GM12878 (cell line): ENCODE data around the gene ABCC4. TPM values are rescaled to one million over a fixed set of nuclear protein-coding genes. Genes with fewer than 3 reads are reported as not detected.

ENCODE experiments used
- ATAC-seq: fragments of 200-7000 bp; cut with Tn5 transposase; 3 replicates; pipeline ENCODE4 v1.9.1; 2020; ENCODE audit warnings: mild to moderate bottlenecking, moderate library complexity
- BruUV-seq: library from RNA; stranded (reverse); fragments of 400-500 nt; replicated peaks from 2 replicates; lab custom pipeline; 2021; lab: Mats Ljungman, UMichigan
- CTCF ChIA-PET: fragments of 300-600 bp; sonication (Branson Sonifier 250); formaldehyde crosslinking; extraction: SDS; loops from one replicate; lab custom pipeline; 2021; ENCODE audit warnings: inconsistent platforms; lab: Yijun Ruan, JAX
- POLR2A ChIA-PET: fragments of 350-600 bp; formaldehyde crosslinking; extraction: SDS; loops from one replicate; lab custom pipeline; 2021; ENCODE audit warnings: inconsistent platforms; lab: Charles Lee
- RAD21 ChIA-PET: fragments of 300-600 bp; sonication (Branson Sonifier 250); formaldehyde crosslinking; loops from one replicate; lab custom pipeline; 2023; ENCODE audit warnings: antibody characterized with exemption; ENCODE audit not compliant: unreplicated experiment; lab: Charles Lee
- SMC1A ChIA-PET: fragments of 300-600 bp; sonication (Branson Sonifier 250); formaldehyde crosslinking; loops from one replicate; lab custom pipeline; 2023; ENCODE audit not compliant: unreplicated experiment, uncharacterized antibody; lab: Charles Lee
- DNase-seq: peaks from one replicate; pipeline ENCODE4 v3.0.0-alpha.2; 2011; ENCODE audit warnings: low read depth, low spot score
- FAIRE-seq: peaks from 3 replicates; lab custom pipeline; 2011; peaks lifted over from hg19 to GRCh38; lab: Jason Lieb, UNC
- H2AFZ ChIP-seq: 2 replicates; pipeline ENCODE4 v1.6.0; 2011; ENCODE audit warnings: low read depth, low read length, control low read depth; ENCODE audit not compliant: control insufficient read depth
- H3K27ac ChIP-seq: 2 replicates; pipeline ENCODE4 v1.5.1; 2011; ENCODE audit warnings: control low read depth; ENCODE audit not compliant: control insufficient read depth, insufficient read depth
- H3K27me3 ChIP-seq, 2 experiments: replicated peaks in 1 of 2; 2 replicates each; pipeline versions ENCODE4 v1.6.0 to v1.6.1; 2011; ENCODE audit warnings: low read length in 1 of 2; ENCODE audit not compliant: control insufficient read depth in 2 of 2, insufficient read depth in 2 of 2
- H3K36me3 ChIP-seq, 2 experiments: 2 replicates each; pipeline ENCODE4 v1.5.1; 2011; ENCODE audit warnings: low read length in 1 of 2; ENCODE audit not compliant: control insufficient read depth in 2 of 2, insufficient read depth in 2 of 2
- H3K4me1 ChIP-seq: 2 replicates; pipeline ENCODE4 v1.6.1; 2011; ENCODE audit warnings: mild to moderate bottlenecking, low read length, moderate library complexity, mixed read lengths; ENCODE audit not compliant: control insufficient read depth, insufficient read depth
- H3K4me2 ChIP-seq: 2 replicates; pipeline ENCODE4 v1.6.0; 2011; ENCODE audit warnings: control low read depth; ENCODE audit not compliant: control insufficient read depth, insufficient read depth
- H3K4me3 ChIP-seq: fragments of 200-600 bp; sonication (generic); 2 replicates; pipeline ENCODE4 v1.5.1; 2016
- H3K79me2 ChIP-seq: 2 replicates; pipeline ENCODE4 v1.6.0; 2011; ENCODE audit warnings: low read length; ENCODE audit not compliant: control insufficient read depth, insufficient read depth
- H3K9ac ChIP-seq: 2 replicates; pipeline ENCODE4 v1.8.0; 2011; ENCODE audit warnings: low read length, control low read depth, mixed read lengths; ENCODE audit not compliant: control insufficient read depth, insufficient read depth
- H3K9me3 ChIP-seq: replicated peaks from 3 replicates; pipeline ENCODE4 v1.5.1; 2011; ENCODE audit warnings: mild to moderate bottlenecking, low read length; ENCODE audit not compliant: control insufficient read depth, insufficient read depth
- H4K20me1 ChIP-seq: 2 replicates; pipeline ENCODE4 v1.6.0; 2011; ENCODE audit not compliant: control insufficient read depth, insufficient read depth
- BACH1 ChIP-seq: fragments of 450-650 bp; IDR thresholded peaks from 2 replicates; pipeline ENCODE4 v1.6.1; 2017; ENCODE audit warnings: mild to moderate bottlenecking, borderline replicate concordance
- E2F8 ChIP-seq: fragments of 450-650 bp; IDR thresholded peaks from 2 replicates; pipeline ENCODE4 v1.6.1; 2018; ENCODE audit warnings: mild to moderate bottlenecking, low read depth, moderate library complexity; ENCODE audit not compliant: partially characterized antibody
- HDAC6 ChIP-seq: fragments of 200-600 bp; sonication (generic); IDR thresholded peaks from one replicate; pipeline ENCODE4 v1.8.0; 2017; ENCODE audit warnings: antibody characterized with exemption; ENCODE audit not compliant: unreplicated experiment
- IKZF2 ChIP-seq, 2 experiments: fragments of 450-650 bp; IDR thresholded peaks; 2 replicates each; pipeline ENCODE4 v1.6.1; 2017; ENCODE audit warnings: mild to moderate bottlenecking in 2 of 2, moderate library complexity in 2 of 2
- JUNB ChIP-seq: IDR thresholded peaks from 2 replicates; pipeline ENCODE4 v1.6.1; 2016; ENCODE audit warnings: antibody characterized with exemption, mild to moderate bottlenecking
- KAT2A ChIP-seq: conservative IDR thresholded peaks from 2 replicates; pipeline ENCODE4 v1.6.1; 2011; ENCODE audit warnings: low read depth, low read length; ENCODE audit not compliant: control insufficient read depth
- KLF5 ChIP-seq: fragments of 450-650 bp; IDR thresholded peaks from 2 replicates; pipeline ENCODE4 v1.6.1; 2014; ENCODE audit warnings: mild to moderate bottlenecking; ENCODE audit not compliant: partially characterized antibody
- MYC ChIP-seq: IDR thresholded peaks from 2 replicates; pipeline ENCODE4 v1.6.1; 2011; ENCODE audit warnings: mild to moderate bottlenecking, low read length, moderate library complexity, inconsistent platforms; ENCODE audit not compliant: insufficient read depth, insufficient replicate concordance, insufficient read length, severe bottlenecking
- NBN ChIP-seq: fragments of 450-650 bp; IDR thresholded peaks from 2 replicates; pipeline ENCODE4 v1.6.1; 2016
- NR2C2 ChIP-seq: IDR thresholded peaks from 2 replicates; pipeline ENCODE4 v1.6.1; 2011; ENCODE audit warnings: borderline replicate concordance, low read depth; ENCODE audit not compliant: control insufficient read depth, insufficient read length
- RAD21 ChIP-seq: IDR thresholded peaks from 2 replicates; pipeline ENCODE4 v1.6.1; 2011; ENCODE audit warnings: mild to moderate bottlenecking, low read depth, low read length, moderate library complexity; ENCODE audit not compliant: insufficient read depth
- RCOR1 ChIP-seq: conservative IDR thresholded peaks from 2 replicates; pipeline ENCODE4 v1.6.1; 2012; ENCODE audit warnings: low read depth, low read length, improper control_type of control experiment
- RFX5 ChIP-seq: IDR thresholded peaks from 2 replicates; pipeline ENCODE4 v1.6.1; 2011; ENCODE audit warnings: low read depth, low read length, improper control_type of control experiment
- SIX5 ChIP-seq: IDR thresholded peaks from 2 replicates; pipeline ENCODE4 v1.6.1; 2011; ENCODE audit warnings: mild to moderate bottlenecking, low read depth, low read length, moderate library complexity; ENCODE audit not compliant: severe bottlenecking
- SRF ChIP-seq, 2 experiments: IDR thresholded peaks; 2 replicates each; pipeline ENCODE4 v1.6.1; 2011; ENCODE audit warnings: low read depth in 2 of 2, low read length in 2 of 2, mild to moderate bottlenecking in 1 of 2, moderate library complexity in 1 of 2
- WGBS: methylation state at CpG from one replicate; pipeline ENCODE4 v1.1.6; 2016; ENCODE audit warnings: low lambda C conversion rate; ENCODE audit not compliant: insufficient replicate concordance, insufficient coverage; ENCODE audit errors: missing lambda C conversion rate; 5-methylcytosine and 5-hydroxymethylcytosine counted together
- in situ Hi-C: fragments of 300-500 bp; cut with MboI; formaldehyde crosslinking; loops from 9 replicates; pipeline ENCODE4 v1.14.3; 2018; ENCODE audit warnings: mixed read lengths
- intact Hi-C: fragments of 100-400 bp; cut with micrococcal nuclease; formaldehyde crosslinking; loops from one replicate; pipeline ENCODE4 v1.14.2; 2022; ENCODE audit not compliant: unreplicated experiment
- polyA plus RNA-seq, 11 experiments: library from polyadenylated mRNA; depleted of rRNA in 4 of 11; unstranded in 6 of 11; stranded (reverse) in 5 of 11; fragments of >200 nt; fragmentation: Nextera tagmentation in 4 of 11; fragmentation: Illumina TruSeq in 1 of 11; extraction: Ambion mirVana in 4 of 11; extraction: Trizol in 1 of 11; gene quantifications; 1 replicate in 1 of 11; 2 replicates in 10 of 11; pipeline versions ENCODE4 v1.2.1 to v1.2.3, GENCODE V29; 2011 to 2016; ENCODE audit warnings: inconsistent platforms in 2 of 11, missing spikeins in 2 of 11, low read depth in 1 of 11
- total RNA-seq, 4 experiments: library from RNA; depleted of rRNA in 3 of 4; stranded (reverse); fragments of >200 nt in 3 of 4; fragmentation: Illumina TruSeq in 1 of 4; extraction: Trizol in 1 of 4; gene quantifications; 2 replicates each; pipeline versions ENCODE4 v1.2.1 to v1.2.3, GENCODE V29; 2013 to 2021
- TF ChIP-seq, protein P1 (sequence below): IDR thresholded peaks from 2 replicates; pipeline ENCODE4 v1.6.1; 2012; ENCODE audit warnings: low read length, inconsistent platforms
- TF ChIP-seq, protein P2 (sequence below): fragments of 450-650 bp; IDR thresholded peaks from 2 replicates; pipeline ENCODE4 v1.6.1; 2017; ENCODE audit warnings: low read depth, mild to moderate bottlenecking, moderate library complexity

ABCC4 gene
- total and polyA plus RNA-seq, 10 of the 15 experiments (the other 5 are each of a cell fraction or from before 2014, with no cell fraction given) = 7.2 to 44.4 (median 24.1) TPM

GRCh38 chr13:95300625-95301182 lies 547 bp downstream of the ABCC4 start:
- peaks cover 56% of the 10 kb centered on the region for H3K79me2 ChIP-seq
- TF ChIP-seq, protein P1, sequence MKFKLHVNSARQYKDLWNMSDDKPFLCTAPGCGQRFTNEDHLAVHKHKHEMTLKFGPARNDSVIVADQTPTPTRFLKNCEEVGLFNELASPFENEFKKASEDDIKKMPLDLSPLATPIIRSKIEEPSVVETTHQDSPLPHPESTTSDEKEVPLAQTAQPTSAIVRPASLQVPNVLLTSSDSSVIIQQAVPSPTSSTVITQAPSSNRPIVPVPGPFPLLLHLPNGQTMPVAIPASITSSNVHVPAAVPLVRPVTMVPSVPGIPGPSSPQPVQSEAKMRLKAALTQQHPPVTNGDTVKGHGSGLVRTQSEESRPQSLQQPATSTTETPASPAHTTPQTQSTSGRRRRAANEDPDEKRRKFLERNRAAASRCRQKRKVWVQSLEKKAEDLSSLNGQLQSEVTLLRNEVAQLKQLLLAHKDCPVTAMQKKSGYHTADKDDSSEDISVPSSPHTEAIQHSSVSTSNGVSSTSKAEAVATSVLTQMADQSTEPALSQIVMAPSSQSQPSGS = no peak
- TF ChIP-seq NR2C2 (no peak), KLF5 (no peak), RAD21 (peak; percentile 44; the same call in 1 of the 2 replicates), RFX5 (no peak), BACH1 (peak; percentile 25; the same call in 1 of the 2 replicates), SIX5 (no peak), NBN (no peak), MYC (peak; percentile 84), E2F8 (no peak), SRF (IDR thresholded peaks at IDR 0.05; ENCODE audit: low read depth in 2 of 2, low read length in 2 of 2) (no peak), JUNB (no peak), KAT2A (no peak), HDAC6 (no peak), RCOR1 (no peak), IKZF2 (IDR thresholded peaks at IDR 0.05) (peak in 1 of 2 experiments; percentile 43; a peak in 1 of 4 replicates)
- TF ChIP-seq, protein P2, sequence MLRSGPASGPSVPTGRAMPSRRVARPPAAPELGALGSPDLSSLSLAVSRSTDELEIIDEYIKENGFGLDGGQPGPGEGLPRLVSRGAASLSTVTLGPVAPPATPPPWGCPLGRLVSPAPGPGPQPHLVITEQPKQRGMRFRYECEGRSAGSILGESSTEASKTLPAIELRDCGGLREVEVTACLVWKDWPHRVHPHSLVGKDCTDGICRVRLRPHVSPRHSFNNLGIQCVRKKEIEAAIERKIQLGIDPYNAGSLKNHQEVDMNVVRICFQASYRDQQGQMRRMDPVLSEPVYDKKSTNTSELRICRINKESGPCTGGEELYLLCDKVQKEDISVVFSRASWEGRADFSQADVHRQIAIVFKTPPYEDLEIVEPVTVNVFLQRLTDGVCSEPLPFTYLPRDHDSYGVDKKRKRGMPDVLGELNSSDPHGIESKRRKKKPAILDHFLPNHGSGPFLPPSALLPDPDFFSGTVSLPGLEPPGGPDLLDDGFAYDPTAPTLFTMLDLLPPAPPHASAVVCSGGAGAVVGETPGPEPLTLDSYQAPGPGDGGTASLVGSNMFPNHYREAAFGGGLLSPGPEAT = no peak

More at GRCh38 chr13:95300625-95301182, 547 bp downstream of the ABCC4 start:
- no peaks in the 10 kb centered on the region for H3K9me3 ChIP-seq
- ChIA-PET RAD21 (interaction anchor here (0.7 to 9.2 kb wide), 15 partner anchors 13 to 117 kb away, joined by 3 to 113 read pairs (median 10); no protein-coding TSS in a partner anchor), CTCF (interaction anchor here (0.7 to 11.9 kb wide), 12 partner anchors 9 to 109 kb away, joined by 3 to 198 read pairs (median 6); no protein-coding TSS in a partner anchor), SMC1A (interaction anchor here (0.6 to 12.1 kb wide), 13 partner anchors 9 to 109 kb away, joined by 3 to 157 read pairs (median 6); no protein-coding TSS in a partner anchor), POLR2A (interaction anchor here (0.6 to 5.3 kb wide), 8 partner anchors 21 to 109 kb away, joined by 3 to 54 read pairs (median 4); no protein-coding TSS in a partner anchor)
- H2AFZ ChIP-seq = peak overlapping the region; percentile 59
- DNase-seq = no peak
- peak overlapping the region; percentile 89 for H3K27ac ChIP-seq
- H3K9ac ChIP-seq = peak overlapping the region; percentile 84
- peak overlapping the region; percentile 94 for H3K4me3 ChIP-seq
- H3K36me3 ChIP-seq = peaks cover 0 to 5% of the 10 kb centered on the region in 2 experiments; a peak in 2 of 4 replicates
- H3K4me2 ChIP-seq = peak overlapping the region; percentile 83
- BruUV-seq = no TSS peak
- no peak for FAIRE-seq
- H3K27me3 ChIP-seq = no peaks in the 10 kb centered on the region
- H3K4me1 ChIP-seq = peaks cover 14% of the 10 kb centered on the region
- intact Hi-C loops = loop anchor here (1.0 to 5.0 kb wide), 3 partner anchors 40 to 177 kb away; no protein-coding TSS in a partner anchor
- in situ Hi-C loops = no loop called here
- H4K20me1 ChIP-seq = no peaks in the 10 kb centered on the region; the same call in 1 of the 2 replicates
- under 1% methylated on average over 35 of the region's 45 CpGs for WGBS
- peak; percentile 61 for ATAC-seq
